NCI-H2227 (cell line): Measurements from ENCODE around the gene RBMS1.
"Not testable (repeated sequence)": the region's sequence is repeated elsewhere in the genome, so short reads cannot be mapped to it uniquely, and the experiment has no call there.

Experiments
- DNase-seq: peaks from one replicate; lab custom pipeline; 2025; ENCODE audit not compliant: unreplicated experiment; lab: John Stamatoyannopoulos, UW

RBMS1 gene

GRCh38 chr2:160437273-160437672, 56.3 kb downstream of the RBMS1 start:
- DNase-seq: no peak

- no peak for DNase-seq
Measured at GRCh38 chr2:160434254-160434948, 59.2 kb downstream of the RBMS1 start.

- no peak for DNase-seq
Measured at GRCh38 chr2:160433466-160434140, 60.0 kb downstream of the RBMS1 start.

GRCh38 chr2:160432633-160433032, 61.0 kb downstream of the RBMS1 start:
- DNase-seq: no peak

GRCh38 chr2:160431441-160431840, 62.2 kb downstream of the RBMS1 start:
- DNase-seq: no peak

- DNase-seq: no peak
Measured at GRCh38 chr2:160430001-160430344, 63.6 kb downstream of the RBMS1 start.

- peak; percentile 85 for DNase-seq
Measured at GRCh38 chr2:160429248-160430000, 64.2 kb downstream of the RBMS1 start.

GRCh38 chr2:160428405-160428763, 65.2 kb downstream of the RBMS1 start:
- DNase-seq: no peak

GRCh38 chr2:160427629-160428404, 65.8 kb downstream of the RBMS1 start:
- DNase-seq: peak; percentile 40

GRCh38 chr2:160426604-160427003, 67.0 kb downstream of the RBMS1 start:
- peak; percentile 25 for DNase-seq

GRCh38 chr2:160425434-160426151, 68.0 kb downstream of the RBMS1 start:
- no peak for DNase-seq

GRCh38 chr2:160423126-160423525, 70.5 kb downstream of the RBMS1 start:
- DNase-seq: no peak

- DNase-seq: not testable (repeated sequence)
Measured at GRCh38 chr2:160421646-160422501, 71.7 kb downstream of the RBMS1 start.

GRCh38 chr2:160420711-160421110, 72.9 kb downstream of the RBMS1 start:
- DNase-seq: no peak

GRCh38 chr2:160419776-160420505, 73.7 kb downstream of the RBMS1 start:
- DNase-seq: no peak

GRCh38 chr2:160418853-160419252, 74.8 kb downstream of the RBMS1 start:
- no peak for DNase-seq

GRCh38 chr2:160418398-160418765, 75.2 kb downstream of the RBMS1 start:
- no peak for DNase-seq

- DNase-seq: no peak
Measured at GRCh38 chr2:160417745-160418397, 75.7 kb downstream of the RBMS1 start.

- no peak for DNase-seq
Measured at GRCh38 chr2:160415991-160416390, 77.6 kb downstream of the RBMS1 start.
